HepG2 (cell line): Measurements from ENCODE around the gene BMF. TPM values are rescaled to one million over a fixed set of nuclear protein-coding genes. Genes with fewer than 3 reads are reported as not detected.

Experiments
- AGO2 ChIP-seq: fragments of 200-400 bp; formaldehyde crosslinking; optimal IDR thresholded peaks from 2 replicates; pipeline ENCODE3; 2017; ENCODE audit warnings: mild to moderate bottlenecking, low read depth, low read length, moderate library complexity
- BRD4 ChIP-seq: sonication (generic); formaldehyde crosslinking; IDR thresholded peaks from 2 replicates; pipeline ENCODE4 v1.4.0; 2020; ENCODE audit warnings: missing genetic modification reagents
- KDM3A ChIP-seq: IDR thresholded peaks from 2 replicates; pipeline ENCODE4 v1.6.1; 2018; ENCODE audit warnings: low read depth, missing compliant biosample characterization
- PBX2 ChIP-seq: IDR thresholded peaks from 2 replicates; pipeline ENCODE4 v1.6.1; 2016; ENCODE audit warnings: control low read depth
- PHF8 ChIP-seq: sonication (generic); formaldehyde crosslinking; IDR thresholded peaks from 2 replicates; pipeline ENCODE4 v1.5.0; 2020; ENCODE audit warnings: missing genetic modification reagents
- SRSF1 ChIP-seq: fragments of 200-400 bp; formaldehyde crosslinking; optimal IDR thresholded peaks from 2 replicates; pipeline ENCODE3; 2017; ENCODE audit warnings: mild to moderate bottlenecking, low read depth, low read length, moderate library complexity
- ZFP90 ChIP-seq: sonication (generic); formaldehyde crosslinking; IDR thresholded peaks from 2 replicates; pipeline ENCODE4 v1.8.0; 2022; ENCODE audit warnings: missing genetic modification reagents, mild to moderate bottlenecking, inconsistent platforms, borderline replicate concordance
- ZNF512B ChIP-seq: sonication (generic); formaldehyde crosslinking; IDR thresholded peaks from 2 replicates; pipeline ENCODE4 v1.5.1; 2020; ENCODE audit warnings: missing genetic modification reagents, mild to moderate bottlenecking, borderline replicate concordance
- ZNF549 ChIP-seq: sonication (generic); formaldehyde crosslinking; IDR thresholded peaks from 2 replicates; pipeline ENCODE4 v1.5.0; 2020; ENCODE audit warnings: missing genetic modification reagents
- ZNF768 ChIP-seq: sonication (generic); formaldehyde crosslinking; IDR thresholded peaks from 2 replicates; pipeline ENCODE4 v1.4.0; 2020; ENCODE audit warnings: missing genetic modification reagents
- polyA plus RNA-seq, 8 experiments: library from polyadenylated mRNA; depleted of rRNA in 3 of 8; stranded (reverse) in 7 of 8; unstranded in 1 of 8; fragments of >200 nt; fragmentation: Illumina TruSeq in 4 of 8; extraction: Trizol in 4 of 8; gene quantifications; 2 replicates each; pipeline versions ENCODE4 v1.2.1 to v1.2.3, GENCODE V29; 2011 to 2016; ENCODE audit warnings: low read depth in 4 of 8, missing spikeins in 1 of 8, mixed read lengths in 1 of 8; ENCODE audit not compliant: insufficient read depth in 1 of 8
- total RNA-seq, 5 experiments: library from RNA; depleted of rRNA; stranded (reverse); fragments of >200 nt; fragmentation: Illumina TruSeq; extraction: Trizol; gene quantifications; 2 replicates each; pipeline ENCODE4 v1.2.3, GENCODE V29; 2016; ENCODE audit warnings: low read depth in 1 of 5
- TF ChIP-seq, protein P1 (sequence below): sonication (generic); formaldehyde crosslinking; IDR thresholded peaks from 2 replicates; pipeline ENCODE4 v1.4.0; 2020; ENCODE audit warnings: missing genetic modification reagents
- TF ChIP-seq, protein P2 (sequence below): sonication (generic); formaldehyde crosslinking; IDR thresholded peaks from 2 replicates; pipeline ENCODE4 v1.4.0; 2020; ENCODE audit warnings: mild to moderate bottlenecking, low read depth, missing genetic modification reagents

Gene BMF
- total and polyA plus RNA-seq, 2 of the 13 experiments (the other 11 are each of a cell fraction or from before 2014, with no cell fraction given), result 8.7 to 15.9 TPM

DNA sequence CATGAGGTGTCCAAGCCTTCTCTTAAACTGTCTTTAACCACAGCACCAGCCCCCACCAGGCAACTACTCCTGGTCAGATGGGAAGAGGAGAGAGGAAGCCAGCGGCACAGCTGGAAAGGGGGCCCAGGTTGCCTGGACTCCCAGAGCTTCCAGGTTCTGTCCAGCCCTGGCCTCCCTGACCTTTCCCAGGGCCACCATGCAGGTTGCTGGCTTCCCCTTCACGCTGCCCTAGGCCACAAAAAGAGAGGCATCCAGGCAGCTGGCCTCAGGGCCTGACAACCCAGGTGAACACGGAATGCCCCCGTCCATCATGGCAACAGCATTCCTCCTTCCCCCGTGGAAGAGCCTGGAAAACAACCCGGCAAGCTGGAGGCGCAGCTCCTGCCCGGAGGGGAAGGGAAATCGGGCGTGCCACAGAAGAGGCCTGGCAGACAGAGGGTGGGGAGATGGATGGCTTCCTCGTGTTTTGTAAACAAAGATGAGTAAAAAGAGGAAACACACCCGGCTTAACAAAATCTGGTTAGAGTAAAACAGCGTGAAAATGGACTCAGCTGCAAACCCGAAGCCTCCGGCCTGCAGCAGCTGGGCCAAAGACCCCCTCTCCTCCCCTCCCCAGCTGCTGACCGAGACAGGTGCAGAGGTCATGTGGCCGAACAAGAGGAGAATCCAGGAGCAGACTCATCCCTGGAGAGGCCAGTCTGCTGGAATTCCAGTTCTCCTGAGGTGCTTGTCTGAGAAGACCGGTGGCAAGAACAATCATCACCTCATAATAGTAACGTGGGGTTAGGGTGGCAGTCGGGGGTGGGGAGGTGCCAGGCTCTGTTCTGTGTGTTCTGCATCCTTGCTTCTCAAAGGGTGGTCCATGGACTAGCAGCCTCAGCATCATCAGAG, 15.5 kb downstream of the BMF start (continued):
- TF ChIP-seq SRSF1 (no peak), ZFP90 (CRISPR knock-in tag) (0 out of 2 replicates have a peak, but pooled peaks have one; percentile 39), AGO2 (peak; percentile 66), ZNF768 (0 out of 2 replicates have a peak, but pooled peaks have one; percentile 18), PBX2 (no peak), BRD4 (CRISPR knock-in tag) (peak; percentile 50; the same call in 1 of the 2 replicates), PHF8 (CRISPR knock-in tag) (peak; percentile 19; the same call in 1 of the 2 replicates), KDM3A (CRISPR knock-in tag) (peak; percentile 71; the same call in 1 of the 2 replicates), ZNF512B (CRISPR knock-in tag) (no peak; the same call in 1 of the 2 replicates), ZNF549 (CRISPR knock-in tag) (no peak)
- TF ChIP-seq, protein P1, sequence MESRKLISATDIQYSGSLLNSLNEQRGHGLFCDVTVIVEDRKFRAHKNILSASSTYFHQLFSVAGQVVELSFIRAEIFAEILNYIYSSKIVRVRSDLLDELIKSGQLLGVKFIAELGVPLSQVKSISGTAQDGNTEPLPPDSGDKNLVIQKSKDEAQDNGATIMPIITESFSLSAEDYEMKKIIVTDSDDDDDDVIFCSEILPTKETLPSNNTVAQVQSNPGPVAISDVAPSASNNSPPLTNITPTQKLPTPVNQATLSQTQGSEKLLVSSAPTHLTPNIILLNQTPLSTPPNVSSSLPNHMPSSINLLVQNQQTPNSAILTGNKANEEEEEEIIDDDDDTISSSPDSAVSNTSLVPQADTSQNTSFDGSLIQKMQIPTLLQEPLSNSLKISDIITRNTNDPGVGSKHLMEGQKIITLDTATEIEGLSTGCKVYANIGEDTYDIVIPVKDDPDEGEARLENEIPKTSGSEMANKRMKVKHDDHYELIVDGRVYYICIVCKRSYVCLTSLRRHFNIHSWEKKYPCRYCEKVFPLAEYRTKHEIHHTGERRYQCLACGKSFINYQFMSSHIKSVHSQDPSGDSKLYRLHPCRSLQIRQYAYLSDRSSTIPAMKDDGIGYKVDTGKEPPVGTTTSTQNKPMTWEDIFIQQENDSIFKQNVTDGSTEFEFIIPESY (CRISPR knock-in tag), result no peak
- TF ChIP-seq, protein P2, sequence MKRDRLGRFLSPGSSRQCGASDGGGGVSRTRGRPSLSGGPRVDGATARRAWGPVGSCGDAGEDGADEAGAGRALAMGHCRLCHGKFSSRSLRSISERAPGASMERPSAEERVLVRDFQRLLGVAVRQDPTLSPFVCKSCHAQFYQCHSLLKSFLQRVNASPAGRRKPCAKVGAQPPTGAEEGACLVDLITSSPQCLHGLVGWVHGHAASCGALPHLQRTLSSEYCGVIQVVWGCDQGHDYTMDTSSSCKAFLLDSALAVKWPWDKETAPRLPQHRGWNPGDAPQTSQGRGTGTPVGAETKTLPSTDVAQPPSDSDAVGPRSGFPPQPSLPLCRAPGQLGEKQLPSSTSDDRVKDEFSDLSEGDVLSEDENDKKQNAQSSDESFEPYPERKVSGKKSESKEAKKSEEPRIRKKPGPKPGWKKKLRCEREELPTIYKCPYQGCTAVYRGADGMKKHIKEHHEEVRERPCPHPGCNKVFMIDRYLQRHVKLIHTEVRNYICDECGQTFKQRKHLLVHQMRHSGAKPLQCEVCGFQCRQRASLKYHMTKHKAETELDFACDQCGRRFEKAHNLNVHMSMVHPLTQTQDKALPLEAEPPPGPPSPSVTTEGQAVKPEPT (CRISPR knock-in tag), result peak; percentile 30; the same call in 1 of the 2 replicates
